Measurements from ENCODE around the gene KMT2D.

KMT2D gene

GRCh38 chr12:49055092-49055491 is 5.5 kb downstream of the KMT2D start:
- in situ Hi-C loops (cut with MboI; ENCODE audit: low sequenced_read_pairs) = no loop called here

GRCh38 chr12:49054524-49054923 is 6.1 kb downstream of the KMT2D start:
- in situ Hi-C loops (cut with MboI; ENCODE audit: low sequenced_read_pairs) = no loop called here

GRCh38 chr12:49054096-49054495 is 6.5 kb downstream of the KMT2D start:
- in situ Hi-C loops (cut with MboI; ENCODE audit: low sequenced_read_pairs) = no loop called here

- in situ Hi-C loops (cut with MboI; ENCODE audit: low sequenced_read_pairs) = no loop called here
Observed at GRCh38 chr12:49052451-49053208, 8.0 kb downstream of the KMT2D start.

- in situ Hi-C loops (cut with MboI; ENCODE audit: low sequenced_read_pairs) = no loop called here
Observed at GRCh38 chr12:49051777-49052438, 8.7 kb downstream of the KMT2D start.

GRCh38 chr12:49051373-49051764 is 9.2 kb downstream of the KMT2D start:
- in situ Hi-C loops (cut with MboI; ENCODE audit: low sequenced_read_pairs) = no loop called here

- in situ Hi-C loops (cut with MboI; ENCODE audit: low sequenced_read_pairs) = no loop called here
Observed at GRCh38 chr12:49050507-49051372, 9.9 kb downstream of the KMT2D start.

- in situ Hi-C loops (cut with MboI; ENCODE audit: low sequenced_read_pairs) = no loop called here
Observed at GRCh38 chr12:49049566-49050224, 10.9 kb downstream of the KMT2D start.

- in situ Hi-C loops (cut with MboI; ENCODE audit: low sequenced_read_pairs) = no loop called here
Observed at GRCh38 chr12:49048953-49049352, 11.6 kb downstream of the KMT2D start.

GRCh38 chr12:49046129-49046895 is 14.3 kb downstream of the KMT2D start:
- in situ Hi-C loops (cut with MboI; ENCODE audit: low sequenced_read_pairs) = no loop called here

GRCh38 chr12:49044660-49045059 is 15.9 kb downstream of the KMT2D start:
- in situ Hi-C loops (cut with MboI; ENCODE audit: low sequenced_read_pairs) = no loop called here

GRCh38 chr12:49043856-49044258 is 16.7 kb downstream of the KMT2D start:
- in situ Hi-C loops (cut with MboI; ENCODE audit: low sequenced_read_pairs) = no loop called here

- in situ Hi-C loops (cut with MboI; ENCODE audit: low sequenced_read_pairs) = no loop called here
Observed at GRCh38 chr12:49043241-49043640, 17.4 kb downstream of the KMT2D start.

- in situ Hi-C loops (cut with MboI; ENCODE audit: low sequenced_read_pairs) = no loop called here
Observed at GRCh38 chr12:49041881-49042484, 18.6 kb downstream of the KMT2D start.

GRCh38 chr12:49041036-49041880 is 19.3 kb downstream of the KMT2D start:
- in situ Hi-C loops (cut with MboI; ENCODE audit: low sequenced_read_pairs) = no loop called here

GRCh38 chr12:49040364-49040855 is 20.2 kb downstream of the KMT2D start:
- in situ Hi-C loops (cut with MboI; ENCODE audit: low sequenced_read_pairs) = no loop called here

- in situ Hi-C loops (cut with MboI; ENCODE audit: low sequenced_read_pairs) = no loop called here
Observed at GRCh38 chr12:49039421-49040363, 20.9 kb downstream of the KMT2D start.
